Heart left ventricle (tissue), 16 donors: ENCODE results near the gene KCNQ1. TPM values are rescaled to one million over a fixed set of nuclear protein-coding genes. Genes with fewer than 3 reads are reported as not detected.

Source experiments
- ATAC-seq, 4 donors: fragments of 200-7000 bp; cut with Tn5 transposase; one replicate each; pipeline ENCODE4 v1.9.1; 2020 to 2022; ENCODE audit warnings: moderate library complexity in 4 of 4, mild to moderate bottlenecking in 3 of 4, moderate number of reproducible peaks in 1 of 4
- DNase-seq, 5 donors: peaks; one replicate each; pipeline ENCODE4 v3.0.0-alpha.2; 2020
- H3K27ac ChIP-seq, 12 donors: fragments of 200-600 bp; sonication (generic) in 4 of 12; one replicate each; pipeline versions ENCODE4 v1.5.0 to v1.8.0; 2016 to 2022; ENCODE audit warnings: mild to moderate bottlenecking in 2 of 12
- H3K27me3 ChIP-seq, 9 donors: fragments of 200-600 bp; sonication (generic) in 2 of 9; one replicate each; pipeline versions ENCODE4 v1.5.1 to v1.8.0; 2016 to 2022; ENCODE audit warnings: mild to moderate bottlenecking in 3 of 9
- H3K36me3 ChIP-seq, 9 donors: fragments of 200-600 bp; sonication (generic) in 2 of 9; one replicate each; pipeline versions ENCODE4 v1.5.0 to v1.8.0; 2018 to 2022; ENCODE audit warnings: mild to moderate bottlenecking in 2 of 9
- H3K4me1 ChIP-seq, 12 donors: fragments of 200-600 bp; sonication (generic) in 4 of 12; one replicate each; pipeline versions ENCODE4 v1.5.0 to v1.8.0; 2016 to 2022; ENCODE audit warnings: mild to moderate bottlenecking in 3 of 12
- H3K4me3 ChIP-seq, 12 donors: fragments of 200-600 bp; sonication (generic) in 4 of 12; one replicate each; pipeline versions ENCODE4 v1.5.0 to v1.8.0; 2017 to 2022; ENCODE audit warnings: mild to moderate bottlenecking in 9 of 12, moderate library complexity in 4 of 12
- H3K9me3 ChIP-seq, 12 donors: fragments of 200-600 bp; sonication (generic) in 4 of 12; one replicate each; pipeline versions ENCODE4 v1.5.0 to v1.8.0; 2016 to 2022; ENCODE audit warnings: mild to moderate bottlenecking in 1 of 12
- CTCF ChIP-seq, 12 donors: fragments of 200-600 bp; sonication (generic) in 4 of 12; IDR thresholded peaks; one replicate each; pipeline versions ENCODE4 v1.5.0 to v1.8.0; 2018 to 2022; ENCODE audit warnings: antibody characterized with exemption in 12 of 12, mild to moderate bottlenecking in 5 of 12
- POLR2A ChIP-seq, 2 donors: fragments of 450-650 bp; IDR thresholded peaks; one replicate each; pipeline ENCODE4 v1.6.1; 2017; ENCODE audit warnings: antibody characterized with exemption in 2 of 2, mild to moderate bottlenecking in 2 of 2, moderate library complexity in 2 of 2
- WGBS, 4 donors: extraction: QIAGEN DNeasy Blood & Tissue Kit in 2 of 4; methylation state at CpG; one replicate each; pipeline versions ENCODE4 v1.1.5 to v1.1.7; 2013 to 2018; 5-methylcytosine and 5-hydroxymethylcytosine counted together
- intact Hi-C, 10 donors: fragments of 100-400 bp; cut with DNase I; formaldehyde crosslinking; loops; one replicate each; pipeline versions ENCODE4 v1.11.1 to v1.14.2; 2022
- polyA plus RNA-seq, 2 donors: library from polyadenylated mRNA; stranded (reverse); fragments of 200-250 nt; gene quantifications; one replicate each; pipeline ENCODE4 v1.2.3, GENCODE V29; 2013
- total RNA-seq, 9 donors: library from RNA; depleted of rRNA in 2 of 9; stranded (reverse); fragments of >200 nt in 2 of 9; fragmentation: NEBNext Ultra II Directional in 3 of 9; extraction: Animal tissue kit (Norgen Biotek cat#: 25700) in 3 of 9; gene quantifications; one replicate each; pipeline versions ENCODE4 v1.1.0 to v1.2.4, GENCODE V29; 2016 to 2023
- donor health status: ischemic (EF 13 %, LVEDD 7.1; RV severe dilation, severe dysfunction).
- donor health status: healthy with polysubstance abuse.
- donor health status: DM: no; HTN: yes; CAD: no.
- donor health status: DM: no; HTN: no; CAD: no.
- donor health status: ischemic (EF 25% LVEDD 6.9; RV normal size, moderate dysfunction).
- donor health status: ischemic (EF 25% LVEDD 5.7; RV mildly dilated, moderate dysfunction).
- donor health status: healthy.
- donor health status: DM: yes; HTN: yes; CAD: no.
- donor health status: ischemic (EF 35%, LVEDD 5.7; RV mildly dilated, moderate dysfunction).
- donor health status: nonischemic (EF 11% LVEDD 7.7; RV severe dilation, severe dysfunction).
- donor health status: DM: yes; HTN: yes; CAD: no.
- donor health status: PGD.
- donor health status: ischemic (EF 29% LVEDD 5.4; RV normal size, mild dysfunction).
- donor health status: nonischemic (EF 23%, LVEDD 6.1; RV moderate dilation, normal function).

Gene KCNQ1
- total and polyA plus RNA-seq, 11 donors: 18.6 to 42.4 (median 31.4) TPM

- Histone ChIP-seq H3K4me1 (no peaks in the 10 kb centered on the region), H3K9me3 (peaks cover 0 to 6% (median 0%) of the 10 kb centered on the region in 12 donors), H3K36me3 (peaks cover 0 to 6% (median 0%) of the 10 kb centered on the region in 9 donors), H3K4me3 (no peak overlapping the region), H3K27me3 (no peaks in the 10 kb centered on the region), H3K27ac (no peak overlapping the region)
- WGBS, 4 donors: 89 to 95% (median 94%) methylated on average over 6 to 13 of the region's 13 CpGs
- intact Hi-C loops: loop anchor here in 1 of 10 donors (10.0 kb wide), 1 partner anchor 225 kb away; no protein-coding TSS in a partner anchor
- ATAC-seq: no peak
- peak; percentile 4 to 46 (median 13) for DNase-seq
- TF ChIP-seq POLR2A (IDR thresholded peaks at IDR 0.05): no peak
- no peak for TF ChIP-seq CTCF (IDR thresholded peaks at IDR 0.05)
These were observed 325.4 kb downstream of the KCNQ1 start for GRCh38 chr11:2770096-2770751.

GRCh38 chr11:2770761-2771301 is 326.0 kb downstream of the KCNQ1 start:
- 89 to 97% (median 93%) methylated on average over 6 to 9 of the region's 9 CpGs for WGBS, 4 donors
- DNase-seq: peak; percentile 6 to 55 (median 13)

GRCh38 chr11:2771758-2772466 is 327.1 kb downstream of the KCNQ1 start:
- Histone ChIP-seq H3K4me3 (no peak overlapping the region), H3K4me1 (no peaks in the 10 kb centered on the region), H3K27ac (no peak overlapping the region), H3K9me3 (no peaks in the 10 kb centered on the region), H3K36me3 (peaks cover 0 to 6% (median 0%) of the 10 kb centered on the region in 9 donors), H3K27me3 (no peaks in the 10 kb centered on the region)
- DNase-seq (peak in 4 of 5 donors; percentile 2 to 45 (median 12)), ATAC-seq (no peak)
- intact Hi-C loops: loop anchor here in 2 of 10 donors (2.0 to 10.0 kb wide), 2 partner anchors 45 to 227 kb away; no protein-coding TSS in a partner anchor
- WGBS, 4 donors: 81 to 92% (median 90%) methylated on average over 8 to 12 of the region's 12 CpGs
- TF ChIP-seq POLR2A (IDR thresholded peaks at IDR 0.05) (no peak), CTCF (IDR thresholded peaks at IDR 0.05) (no peak)

More at GRCh38 chr11:2770761-2771301, 326.0 kb downstream of the KCNQ1 start:
- ATAC-seq: no peak
- intact Hi-C loops: loop anchor here in 1 of 10 donors (10.0 kb wide), 1 partner anchor 226 kb away; no protein-coding TSS in a partner anchor
- H3K4me3 ChIP-seq: no peak overlapping the region
- no peak overlapping the region for H3K27ac ChIP-seq
- H3K4me1 ChIP-seq: no peaks in the 10 kb centered on the region
- peaks cover 0 to under 1% (median 0%) of the 10 kb centered on the region in 12 donors for H3K9me3 ChIP-seq
- H3K27me3 ChIP-seq: no peaks in the 10 kb centered on the region
- TF ChIP-seq POLR2A (IDR thresholded peaks at IDR 0.05) (no peak), CTCF (IDR thresholded peaks at IDR 0.05) (no peak)
- H3K36me3 ChIP-seq: peaks cover 0 to 6% (median 0%) of the 10 kb centered on the region in 9 donors
